GM10266 (cell line): ENCODE results near the gene RPS6KA5.

Experiments used
- DNase-seq: peaks from one replicate; pipeline ENCODE4 v3.0.0; 2012; ENCODE audit errors: extremely low spot score
- CTCF ChIP-seq: IDR thresholded peaks from 2 replicates; pipeline ENCODE4 v1.5.1; 2012; ENCODE audit warnings: mild to moderate bottlenecking, low read depth; ENCODE audit not compliant: control insufficient read depth, insufficient read depth; ENCODE audit errors: missing control alignments

RPS6KA5 gene

DNA sequence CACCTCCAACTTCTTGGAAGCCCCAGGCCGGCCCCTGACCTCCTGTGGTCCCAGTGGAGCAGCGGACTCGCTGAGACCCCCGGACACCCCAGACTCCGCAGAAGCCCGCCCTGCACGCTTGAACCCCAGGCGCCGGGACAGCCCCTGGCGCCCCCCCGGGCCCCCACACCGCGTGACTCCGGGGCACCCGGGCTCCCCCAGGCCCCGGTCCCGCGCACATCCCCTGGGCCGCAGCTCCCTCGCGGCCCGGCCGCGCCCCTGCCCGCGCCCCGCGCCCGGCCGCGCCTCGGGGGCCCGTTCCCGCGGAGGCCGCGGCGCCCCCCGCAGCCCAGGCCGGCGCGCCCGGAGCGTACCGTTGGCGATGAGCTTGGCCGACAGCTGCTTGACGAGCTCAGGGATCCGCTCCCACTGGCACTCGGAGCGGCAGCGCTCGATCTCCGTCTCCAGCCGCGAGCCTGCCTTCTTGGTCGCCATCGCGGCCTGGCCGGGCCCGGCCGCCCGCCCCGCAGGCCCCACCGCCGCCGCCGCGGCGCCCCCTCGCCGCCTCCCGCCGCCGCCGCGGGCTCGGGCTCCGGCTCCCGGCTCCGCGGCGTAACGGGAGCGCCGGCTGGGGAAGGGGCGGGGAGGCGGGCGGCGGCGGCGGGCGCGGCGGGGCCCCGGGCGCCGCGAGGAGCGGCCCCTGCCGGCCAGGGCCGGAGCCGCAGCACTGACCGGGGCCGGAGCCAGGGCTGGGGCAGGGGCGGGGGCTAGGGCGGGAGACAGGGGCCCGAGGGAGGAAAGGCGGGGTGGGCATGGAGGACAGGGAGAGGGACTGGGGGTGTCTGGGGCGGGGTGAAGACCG, 244.4 kb downstream of the RPS6KA5 start, which contains the start of gene TTC7B:
TTC7B (minus strand) TSS at position 609 of the 841 bp plus-strand sequence; CDS start at position 474, 135 bp downstream.
- peak; percentile 92 for DNase-seq
- peak; percentile 59 for TF ChIP-seq CTCF

- peak; percentile 34 for DNase-seq
- no peak for TF ChIP-seq CTCF
Observed at GRCh38 chr14:90815572-90815821, 244.9 kb downstream of the RPS6KA5 start.

DNA sequence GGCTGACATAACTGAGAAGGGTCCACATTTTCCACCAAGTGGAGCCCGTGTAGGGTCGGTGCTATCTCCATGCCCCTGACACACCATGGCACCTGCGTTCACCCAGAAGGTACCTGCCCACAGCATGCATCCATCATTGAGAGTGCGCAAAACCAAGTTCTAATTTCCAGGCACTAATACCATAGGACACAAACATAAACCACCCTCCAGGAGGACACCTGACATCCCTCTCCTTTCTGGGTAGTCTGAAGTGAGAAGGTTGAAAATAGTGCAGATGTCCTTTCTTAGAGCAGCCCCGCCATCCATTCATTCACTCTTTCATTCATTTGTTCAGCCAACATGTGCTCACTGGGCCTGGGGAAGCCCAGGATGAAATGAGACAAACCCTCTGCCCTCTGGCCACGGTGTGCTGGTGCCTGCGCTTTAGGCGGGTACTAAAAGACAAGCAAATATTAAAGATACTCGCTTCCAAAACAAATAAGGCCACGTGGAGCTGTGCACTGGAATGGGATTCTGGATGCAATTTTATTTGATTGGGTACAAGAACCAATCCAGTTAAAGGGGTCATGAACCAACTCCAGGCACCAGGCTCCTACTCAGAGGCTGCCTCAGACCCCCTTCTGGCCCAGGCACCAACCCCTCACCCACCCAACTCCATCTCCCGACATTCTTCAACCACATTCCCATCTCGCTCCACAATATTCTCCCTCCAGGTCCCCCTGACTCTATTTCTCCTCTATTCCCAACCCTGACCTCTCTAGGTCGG, 245.5 kb downstream of the RPS6KA5 start:
- peak; percentile 31 for DNase-seq

DNA sequence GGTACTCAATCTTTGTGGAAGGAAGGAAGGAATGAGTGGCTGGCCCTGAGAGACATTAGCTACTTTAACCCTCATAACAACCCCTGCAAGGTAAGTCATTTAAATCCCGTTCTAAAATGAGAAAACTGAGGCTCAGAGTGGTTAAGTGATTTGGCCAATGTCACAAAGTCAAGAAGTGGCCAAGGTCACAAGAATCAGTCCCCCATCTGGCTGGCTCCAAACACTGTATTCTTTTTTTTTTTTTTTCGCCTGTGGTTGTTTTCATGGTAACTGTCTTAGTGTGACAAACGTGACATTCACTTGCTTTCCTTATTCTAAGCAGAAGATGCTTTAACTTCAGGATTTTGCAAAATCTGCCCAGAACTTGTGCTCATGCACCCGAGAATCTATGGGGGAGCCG, 247.0 kb downstream of the RPS6KA5 start:
- no peak for TF ChIP-seq CTCF
- no peak for DNase-seq

More for the DNA sequence above, 245.5 kb downstream of the RPS6KA5 start:
- no peak for TF ChIP-seq CTCF

DNA sequence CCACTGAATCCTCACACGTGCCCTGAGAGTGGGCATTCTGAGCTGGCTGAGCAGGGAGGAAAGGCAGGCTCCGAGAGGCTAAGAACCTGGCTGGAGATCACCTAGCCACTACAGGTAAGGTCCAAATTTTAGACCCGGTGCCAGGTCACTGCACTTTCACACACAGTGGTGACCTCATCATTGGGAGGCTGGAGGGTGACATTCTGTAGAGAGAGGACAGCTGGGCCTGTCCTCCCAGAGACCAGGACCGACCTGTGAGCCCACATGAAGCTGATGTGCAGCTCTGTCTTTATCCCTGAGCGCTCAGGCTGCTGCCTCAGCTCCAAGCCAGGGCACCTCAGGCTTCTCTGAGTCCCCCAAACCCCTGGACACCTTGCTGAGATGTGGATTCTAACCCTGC, 248.3 kb downstream of the RPS6KA5 start:
- TF ChIP-seq CTCF = no peak
- no peak for DNase-seq

- no peak for TF ChIP-seq CTCF
- DNase-seq = no peak
Observed at GRCh38 chr14:90811641-90812040, 248.8 kb downstream of the RPS6KA5 start.

- TF ChIP-seq CTCF = no peak
- DNase-seq = no peak
Observed at GRCh38 chr14:90810806-90811205, 249.6 kb downstream of the RPS6KA5 start.
